Mesothelial cell of epicardium (in vitro differentiated cells): Measurements from ENCODE around the gene ABR. TPM values are rescaled to one million over a fixed set of nuclear protein-coding genes. Genes with fewer than 3 reads are reported as not detected.
"Not testable (repeated sequence)": the region's sequence is repeated elsewhere in the genome, so short reads cannot be mapped to it uniquely, and the experiment has no call there.

Source experiments
- DNase-seq, 2 experiments: peaks; one replicate each; pipeline ENCODE4 v3.0.0; 2021; ENCODE audit warnings: low spot score in 2 of 2; ENCODE audit not compliant: unreplicated experiment in 2 of 2
- H3K27ac Mint-ChIP-seq: 2 replicates; pipeline ENCODE4 v1.8.0; 2021; ENCODE audit warnings: mixed read lengths
- H3K27me3 Mint-ChIP-seq: 2 replicates; pipeline ENCODE4 v1.8.0; 2021; ENCODE audit warnings: low read depth, mixed read lengths
- H3K36me3 Mint-ChIP-seq: 2 replicates; pipeline ENCODE4 v1.8.0; 2021; ENCODE audit warnings: mixed read lengths
- H3K4me1 Mint-ChIP-seq: 2 replicates; pipeline ENCODE4 v1.8.0; 2021; ENCODE audit warnings: mixed read lengths
- H3K4me3 Mint-ChIP-seq: 2 replicates; pipeline ENCODE4 v1.8.0; 2021; ENCODE audit warnings: mild to moderate bottlenecking, moderate library complexity, mixed read lengths
- H3K9me3 Mint-ChIP-seq: 2 replicates; pipeline ENCODE4 v1.8.0; 2021; ENCODE audit warnings: mixed read lengths
- CTCF ChIP-seq: fragments of 200-600 bp; sonication (generic); IDR thresholded peaks from one replicate; pipeline ENCODE4 v1.5.0; 2021; ENCODE audit warnings: antibody characterized with exemption; ENCODE audit not compliant: unreplicated experiment
- total RNA-seq: library from RNA; stranded (reverse); gene quantifications from 3 replicates; pipeline ENCODE4 v1.2.1, GENCODE V29; 2021

ABR gene
- total RNA-seq, 1 donor from 2014 or later: 70.1 TPM

- H3K27ac Mint-ChIP-seq: no peak overlapping the region
- peaks cover 9% of the 10 kb centered on the region for H3K36me3 Mint-ChIP-seq
- no peak for TF ChIP-seq CTCF
- no peaks in the 10 kb centered on the region for H3K4me1 Mint-ChIP-seq
- no peaks in the 10 kb centered on the region for H3K27me3 Mint-ChIP-seq
- no peaks in the 10 kb centered on the region for H3K9me3 Mint-ChIP-seq
- no peak overlapping the region for H3K4me3 Mint-ChIP-seq
- DNase-seq: no peak
Measured at GRCh38 chr17:1154704-1155103, 25.1 kb downstream of the ABR start.

- no peaks in the 10 kb centered on the region for H3K4me1 Mint-ChIP-seq
- H3K27ac Mint-ChIP-seq: no peak overlapping the region
- H3K36me3 Mint-ChIP-seq: peaks cover 10% of the 10 kb centered on the region
- H3K27me3 Mint-ChIP-seq: no peaks in the 10 kb centered on the region
- H3K4me3 Mint-ChIP-seq: no peak overlapping the region
- no peak for TF ChIP-seq CTCF
- no peaks in the 10 kb centered on the region for H3K9me3 Mint-ChIP-seq
- DNase-seq: no peak
Measured at GRCh38 chr17:1153795-1154546, 25.8 kb downstream of the ABR start.

- not testable (repeated sequence) for H3K27ac Mint-ChIP-seq, H3K4me3 Mint-ChIP-seq, H3K27me3 Mint-ChIP-seq, DNase-seq, H3K9me3 Mint-ChIP-seq, H3K4me1 Mint-ChIP-seq, H3K36me3 Mint-ChIP-seq
Measured at GRCh38 chr17:1152582-1152981, 27.2 kb downstream of the ABR start.

- no peaks in the 10 kb centered on the region for H3K9me3 Mint-ChIP-seq
- TF ChIP-seq CTCF: no peak
- H3K4me3 Mint-ChIP-seq: no peak overlapping the region
- H3K27ac Mint-ChIP-seq: no peak overlapping the region
- H3K27me3 Mint-ChIP-seq: no peaks in the 10 kb centered on the region
- DNase-seq: no peak
- peaks cover 2% of the 10 kb centered on the region for H3K4me1 Mint-ChIP-seq
- H3K36me3 Mint-ChIP-seq: peaks cover 1% of the 10 kb centered on the region
Measured at GRCh38 chr17:1150863-1151600, 28.7 kb downstream of the ABR start.

- Mint-ChIP-seq H3K9me3 (no peaks in the 10 kb centered on the region), H3K27ac (no peak overlapping the region), H3K4me1 (peaks cover 2% of the 10 kb centered on the region), H3K27me3 (no peaks in the 10 kb centered on the region), H3K36me3 (peaks cover 1% of the 10 kb centered on the region), H3K4me3 (no peak overlapping the region)
- DNase-seq: no peak
- TF ChIP-seq CTCF: no peak
Measured at GRCh38 chr17:1149869-1150268, 29.9 kb downstream of the ABR start.

- no peak overlapping the region for H3K4me3 Mint-ChIP-seq
- no peak for TF ChIP-seq CTCF
- DNase-seq: peak in 1 of 2 experiments; percentile 52
- no peaks in the 10 kb centered on the region for H3K9me3 Mint-ChIP-seq
- peaks cover 1% of the 10 kb centered on the region for H3K36me3 Mint-ChIP-seq
- no peaks in the 10 kb centered on the region for H3K27me3 Mint-ChIP-seq
- H3K4me1 Mint-ChIP-seq: peaks cover 7% of the 10 kb centered on the region
- H3K27ac Mint-ChIP-seq: no peak overlapping the region
Measured at GRCh38 chr17:1147664-1148063, 32.1 kb downstream of the ABR start.
